HFF-Myc (cell line): ENCODE results near the gene DNAH14.

Source experiments
- DNase-seq: peaks from one replicate; pipeline ENCODE4 v3.0.0-alpha.2; 2011; ENCODE audit warnings: low read depth; ENCODE audit errors: extremely low read depth
- H3K4me3 ChIP-seq: replicated peaks from 2 replicates; pipeline ENCODE4 v1.5.1; 2011; ENCODE audit warnings: low read depth, mild to moderate bottlenecking, control low read depth, low read length
- TF ChIP-seq, protein P1 (sequence below): IDR thresholded peaks from 2 replicates; pipeline ENCODE4 v1.5.1; 2012; ENCODE audit warnings: mild to moderate bottlenecking, low read depth, low read length, control low read depth; ENCODE audit errors: missing control alignments

Gene DNAH14

DNA sequence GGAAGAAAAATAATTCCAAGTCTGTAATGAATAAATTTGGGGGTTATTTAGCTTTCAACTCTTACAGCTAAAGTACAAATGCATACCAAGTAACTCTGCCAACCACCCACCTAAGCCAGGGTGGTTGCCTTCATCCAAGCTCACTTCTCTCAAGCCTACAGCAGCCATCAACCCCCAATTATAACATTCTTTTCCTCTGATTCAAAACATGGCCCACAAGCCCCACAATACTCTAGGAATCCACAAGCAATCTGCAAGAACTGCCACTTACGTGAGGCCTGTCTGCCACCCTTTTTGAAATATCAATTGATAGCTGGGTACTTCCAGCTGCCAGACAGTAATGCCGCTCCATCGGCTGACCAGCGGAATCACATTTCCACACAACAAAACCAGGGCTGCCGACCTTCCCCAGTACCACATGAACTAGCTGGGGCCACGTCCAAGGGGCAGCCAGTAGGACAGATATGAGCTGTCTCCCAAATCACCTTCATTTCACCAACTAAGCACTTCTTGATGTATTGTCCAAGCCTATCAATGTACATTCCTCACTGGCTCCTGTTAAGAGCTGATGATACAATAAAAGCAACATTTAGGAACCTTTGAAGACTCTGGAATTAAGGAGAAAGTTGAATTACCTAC, 495.2 kb downstream of the DNAH14 start:
- no peak for DNase-seq
- TF ChIP-seq, protein P1, sequence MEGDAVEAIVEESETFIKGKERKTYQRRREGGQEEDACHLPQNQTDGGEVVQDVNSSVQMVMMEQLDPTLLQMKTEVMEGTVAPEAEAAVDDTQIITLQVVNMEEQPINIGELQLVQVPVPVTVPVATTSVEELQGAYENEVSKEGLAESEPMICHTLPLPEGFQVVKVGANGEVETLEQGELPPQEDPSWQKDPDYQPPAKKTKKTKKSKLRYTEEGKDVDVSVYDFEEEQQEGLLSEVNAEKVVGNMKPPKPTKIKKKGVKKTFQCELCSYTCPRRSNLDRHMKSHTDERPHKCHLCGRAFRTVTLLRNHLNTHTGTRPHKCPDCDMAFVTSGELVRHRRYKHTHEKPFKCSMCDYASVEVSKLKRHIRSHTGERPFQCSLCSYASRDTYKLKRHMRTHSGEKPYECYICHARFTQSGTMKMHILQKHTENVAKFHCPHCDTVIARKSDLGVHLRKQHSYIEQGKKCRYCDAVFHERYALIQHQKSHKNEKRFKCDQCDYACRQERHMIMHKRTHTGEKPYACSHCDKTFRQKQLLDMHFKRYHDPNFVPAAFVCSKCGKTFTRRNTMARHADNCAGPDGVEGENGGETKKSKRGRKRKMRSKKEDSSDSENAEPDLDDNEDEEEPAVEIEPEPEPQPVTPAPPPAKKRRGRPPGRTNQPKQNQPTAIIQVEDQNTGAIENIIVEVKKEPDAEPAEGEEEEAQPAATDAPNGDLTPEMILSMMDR: no peak
- peak overlapping the region; percentile 71 for H3K4me3 ChIP-seq

DNA sequence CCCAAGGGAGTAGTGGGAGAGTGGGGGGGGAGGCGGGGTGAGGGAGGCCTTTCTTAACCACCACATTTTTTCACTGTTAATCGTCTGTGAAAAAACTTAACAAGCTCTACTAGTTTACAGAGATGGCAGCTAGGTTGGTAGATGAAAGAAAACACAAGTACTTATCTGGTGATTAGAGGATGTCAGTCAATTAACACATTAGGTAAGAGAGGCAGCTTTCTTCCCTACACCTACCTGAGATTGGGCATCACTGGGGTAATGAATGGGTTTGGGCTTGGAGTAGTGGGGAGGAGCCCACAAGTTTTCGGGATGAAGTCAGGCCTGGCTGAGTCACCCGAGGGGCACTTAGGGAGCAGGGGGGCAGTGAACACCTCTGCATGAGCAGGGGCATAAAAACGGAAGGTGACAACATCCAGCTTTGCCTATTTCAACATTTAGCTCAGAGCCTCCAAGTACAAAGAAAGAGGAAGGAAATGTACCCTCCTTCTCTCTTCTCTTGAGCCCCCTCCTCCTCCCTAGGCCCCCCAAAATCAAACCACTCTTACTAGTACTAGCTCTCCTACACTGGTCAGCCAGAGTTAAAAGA, 495.8 kb downstream of the DNAH14 start:
- no peak for DNase-seq
- peak overlapping the region; percentile 71 for H3K4me3 ChIP-seq
- TF ChIP-seq, protein P1: no peak

DNA sequence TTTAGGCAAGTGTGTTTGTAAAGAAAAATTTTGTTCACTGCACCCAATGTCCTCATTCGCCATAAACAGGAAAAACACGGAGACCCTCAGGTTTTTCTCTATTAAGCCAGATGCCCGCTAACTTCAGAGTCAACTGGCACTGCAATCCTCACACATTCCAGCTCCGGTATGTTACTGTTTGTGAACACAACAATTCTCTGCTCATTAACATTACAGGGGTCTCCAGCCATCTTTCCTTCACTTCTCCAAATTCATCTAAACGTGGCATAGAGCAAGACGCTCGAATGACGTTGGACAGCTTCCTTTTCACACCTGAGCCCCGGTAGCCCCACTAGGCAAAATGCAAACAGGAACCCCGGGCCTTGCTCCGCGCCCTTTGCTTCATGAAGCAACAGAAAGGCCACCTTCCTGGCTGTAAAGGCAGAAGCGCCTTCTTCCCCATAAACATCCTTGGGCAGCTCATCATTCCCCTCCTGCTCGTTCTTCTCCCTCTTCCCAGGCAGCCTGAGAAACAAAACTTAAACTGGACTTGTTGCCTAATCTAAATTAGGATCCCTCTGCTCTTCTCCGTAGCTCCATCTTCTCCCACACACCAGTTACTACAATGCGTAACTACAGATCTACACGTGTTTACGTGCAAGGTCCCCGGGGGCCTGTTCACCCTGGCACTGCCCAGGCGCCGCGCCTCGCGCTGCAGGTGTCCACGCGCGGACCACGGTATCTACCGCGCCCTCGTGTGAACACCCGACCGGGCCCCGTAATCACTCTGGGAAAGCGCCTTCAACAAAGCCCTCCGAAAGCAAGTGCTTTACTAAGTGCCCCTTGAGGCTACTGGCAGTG, 497.1 kb downstream of the DNAH14 start:
- no peak for DNase-seq
- TF ChIP-seq, protein P1: no peak
- H3K4me3 ChIP-seq: peak overlapping the region; percentile 71

DNA sequence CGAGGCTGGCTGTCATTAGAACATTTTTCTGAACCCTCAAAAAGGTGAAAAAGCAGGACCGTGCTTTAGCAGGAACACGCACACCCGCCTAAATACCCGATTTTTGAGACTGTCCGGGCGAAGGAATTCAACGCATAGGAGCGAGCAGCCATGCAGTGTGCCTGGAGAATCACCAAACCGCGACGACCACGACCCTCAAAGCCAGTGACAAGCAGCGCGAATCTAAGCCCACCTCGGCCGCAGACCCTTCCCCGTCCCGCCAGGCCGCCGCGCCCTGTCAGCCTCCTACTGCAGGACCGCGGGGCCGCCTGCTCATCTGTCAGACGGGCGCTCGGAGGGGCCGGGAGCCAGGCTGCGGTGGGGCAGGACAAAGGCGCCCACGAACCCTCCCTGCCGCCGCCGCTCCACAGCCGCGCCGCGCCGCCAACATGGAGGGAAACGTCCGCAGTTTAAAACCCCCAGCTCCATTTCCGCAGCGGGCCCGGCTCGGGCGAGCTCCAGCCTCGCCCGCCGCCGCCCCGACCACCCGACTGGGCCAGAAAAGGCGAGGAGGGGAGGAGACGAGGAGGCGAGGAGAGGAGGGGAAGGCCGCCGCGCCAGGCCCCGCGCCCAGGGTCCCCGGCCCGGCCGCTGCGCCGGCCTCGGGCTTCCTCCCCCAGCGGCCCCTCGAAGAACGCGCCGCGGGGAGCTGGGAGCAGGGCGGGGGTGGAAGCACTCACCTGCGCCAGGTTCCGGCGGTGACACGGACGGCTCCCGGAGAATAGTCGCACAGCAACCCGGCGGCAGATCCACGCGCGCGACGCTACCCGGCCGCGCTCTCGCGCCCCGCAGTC, 498.0 kb downstream of the DNAH14 start, which contains the start of gene LBR:
LBR (minus strand) TSS at position 804 of the 833 bp plus-strand sequence. CDS start 3,963 bp downstream, outside the sequence.
- H3K4me3 ChIP-seq: peak within 1 kb of the TSS; percentile 71
- TF ChIP-seq, protein P1: no peak
- no peak for DNase-seq

DNA sequence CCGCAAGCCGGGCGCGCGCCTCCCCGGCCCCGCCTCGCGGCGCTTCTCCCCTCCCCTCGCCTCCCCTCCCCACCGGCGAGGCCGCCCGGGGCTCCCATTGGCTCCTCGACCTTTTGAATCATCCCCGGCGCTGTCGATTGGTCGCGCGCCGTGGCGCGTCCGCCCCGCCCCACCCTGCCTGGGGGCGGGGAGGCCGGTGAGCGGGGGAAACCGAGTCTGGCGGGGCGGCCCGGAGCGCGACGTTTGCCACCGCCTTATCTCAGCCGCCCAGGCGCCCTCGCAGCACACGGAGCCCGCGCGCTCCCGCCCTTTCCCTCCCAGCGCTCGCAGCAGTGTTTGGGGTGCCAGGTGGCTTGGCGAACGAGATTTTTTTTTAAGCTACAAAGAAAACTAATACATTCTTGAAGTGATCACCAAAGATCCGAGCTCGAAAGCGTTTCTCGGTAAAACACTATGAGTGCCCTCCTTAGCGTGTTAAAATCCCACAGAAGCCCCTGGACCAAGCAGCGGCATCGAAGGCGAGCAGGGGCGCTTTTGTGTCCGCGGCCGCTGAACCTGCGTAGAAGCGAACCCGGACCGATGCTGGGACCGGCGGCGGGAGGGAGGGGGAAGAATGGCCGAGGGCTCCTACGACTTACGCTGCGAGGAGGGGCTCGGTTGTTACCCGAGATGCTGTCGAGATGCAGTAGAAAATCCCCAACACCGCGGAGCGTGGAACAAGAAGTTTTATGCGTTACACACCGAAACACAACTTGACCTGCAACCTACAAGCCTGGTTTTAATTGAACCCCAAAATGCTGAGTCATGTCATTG, 498.8 kb downstream of the DNAH14 start:
- TF ChIP-seq, protein P1: no peak
- peak overlapping the region; percentile 71 for H3K4me3 ChIP-seq
- DNase-seq: peak; percentile 59
